ENCODE measurements around the gene BEGAIN.

Gene BEGAIN

DNA sequence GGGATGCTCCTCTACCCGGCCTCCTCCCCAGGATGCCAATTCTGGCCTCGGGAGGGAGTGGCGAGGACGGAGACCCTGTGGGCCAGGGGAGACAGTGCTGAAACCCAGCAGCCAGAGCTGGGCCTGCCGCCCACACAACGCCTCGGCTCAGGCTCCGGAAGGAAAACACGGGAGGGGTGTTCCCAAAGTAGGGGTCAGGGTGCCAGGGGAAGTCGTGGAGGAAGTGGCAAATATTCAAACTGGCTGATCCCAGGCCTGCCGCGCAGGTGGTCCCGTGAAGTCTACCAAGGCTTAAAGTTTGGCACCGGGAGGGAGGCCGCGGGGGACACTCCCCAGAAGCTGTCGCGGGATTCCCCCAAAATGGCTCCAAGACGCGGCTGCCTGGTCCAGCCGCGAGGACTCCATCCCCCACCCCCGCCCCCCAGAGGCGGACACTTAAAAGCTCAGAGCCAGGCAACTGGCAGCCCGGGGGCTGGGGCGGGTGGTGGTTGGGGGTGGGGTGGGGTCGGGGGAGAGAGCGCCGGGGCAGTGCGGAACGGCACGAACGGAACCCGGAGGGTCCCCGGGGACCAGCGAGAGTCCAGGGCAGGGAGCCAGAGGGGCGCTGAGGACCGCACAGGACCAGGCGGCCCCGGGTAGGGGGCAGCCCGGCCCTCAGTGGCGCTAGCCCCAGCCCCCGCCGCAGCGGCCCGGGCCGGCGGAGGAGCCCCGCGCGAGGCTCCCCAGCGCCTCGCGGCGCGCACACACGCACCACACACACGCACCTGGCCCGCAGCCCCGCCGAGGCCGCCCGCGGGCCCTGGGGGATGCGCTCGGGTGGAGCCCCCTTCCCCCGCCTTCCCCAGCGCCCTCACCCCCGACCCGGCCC is 20.0 kb downstream of the BEGAIN start:
- DNase-seq, result no peak

- DNase-seq, result no peak
Observed at GRCh38 chr14:100566586-100566985, 20.6 kb downstream of the BEGAIN start.

GRCh38 chr14:100566119-100566518 is 21.1 kb downstream of the BEGAIN start:
- DNase-seq, result no peak

GRCh38 chr14:100565650-100566049 is 21.6 kb downstream of the BEGAIN start:
- DNase-seq, result no peak

DNA sequence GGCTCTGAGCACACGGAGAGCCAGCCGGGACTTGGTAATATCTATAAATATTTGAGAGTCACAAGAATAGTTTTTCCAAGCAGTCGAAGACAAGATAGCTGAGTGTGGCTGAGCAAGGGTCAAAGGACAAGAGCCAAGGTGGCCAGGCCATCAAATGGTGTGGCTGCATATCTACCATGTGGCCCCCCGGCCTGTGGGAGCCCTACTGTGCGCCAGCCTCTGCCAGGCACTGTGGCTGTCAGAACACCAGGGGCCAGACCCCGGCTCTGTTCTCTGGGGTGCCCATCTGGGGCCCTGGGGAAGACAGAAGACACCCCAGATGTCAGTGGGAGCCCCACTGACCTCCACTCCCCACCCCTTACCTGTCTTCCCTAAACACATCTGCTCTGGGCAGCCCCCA is 22.7 kb downstream of the BEGAIN start:
- DNase-seq, result no peak

- DNase-seq, result no peak
Observed at GRCh38 chr14:100562751-100563150, 24.5 kb downstream of the BEGAIN start.

DNA sequence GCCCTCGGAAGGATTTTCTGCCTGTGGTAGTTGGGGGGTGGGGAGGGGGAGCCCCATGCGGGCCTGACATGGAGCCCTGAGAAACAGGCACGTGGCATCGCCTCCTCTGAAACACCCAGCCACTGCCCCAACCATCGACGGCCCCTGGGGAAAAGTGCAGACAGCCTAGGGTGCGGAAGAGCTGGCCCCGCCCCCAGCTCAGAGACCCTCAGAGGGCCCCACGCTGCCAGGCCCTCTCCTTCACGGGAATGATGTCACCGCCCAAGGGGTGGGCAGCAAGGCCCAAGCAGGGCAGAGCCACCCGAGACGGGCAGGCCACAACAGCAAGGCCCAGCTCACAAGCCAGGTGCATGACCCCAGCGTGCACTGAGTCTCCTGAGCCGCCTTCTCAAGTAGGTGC is 26.2 kb downstream of the BEGAIN start:
- no peak for DNase-seq

GRCh38 chr14:100560471-100560870 is 26.7 kb downstream of the BEGAIN start:
- no peak for DNase-seq

DNA sequence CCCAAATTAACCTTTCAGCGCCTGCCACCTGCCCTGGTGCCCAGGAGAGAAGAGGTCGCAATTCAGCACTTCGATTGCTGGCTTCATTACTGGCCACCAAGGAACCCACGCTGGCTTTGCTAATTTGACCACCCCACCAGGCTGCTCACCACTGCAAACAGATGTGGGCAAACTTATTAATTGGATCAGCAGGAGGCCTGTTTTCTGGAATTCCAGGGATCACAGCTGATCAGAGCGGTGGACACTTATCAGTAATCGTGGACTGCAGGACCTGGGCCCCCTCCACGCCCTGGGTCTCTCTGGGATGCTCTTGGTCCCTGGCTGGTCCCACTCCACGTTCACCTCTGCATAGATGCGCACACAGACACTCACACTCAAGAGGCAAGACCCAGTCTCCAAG is 27.8 kb downstream of the BEGAIN start:
- no peak for DNase-seq

DNA sequence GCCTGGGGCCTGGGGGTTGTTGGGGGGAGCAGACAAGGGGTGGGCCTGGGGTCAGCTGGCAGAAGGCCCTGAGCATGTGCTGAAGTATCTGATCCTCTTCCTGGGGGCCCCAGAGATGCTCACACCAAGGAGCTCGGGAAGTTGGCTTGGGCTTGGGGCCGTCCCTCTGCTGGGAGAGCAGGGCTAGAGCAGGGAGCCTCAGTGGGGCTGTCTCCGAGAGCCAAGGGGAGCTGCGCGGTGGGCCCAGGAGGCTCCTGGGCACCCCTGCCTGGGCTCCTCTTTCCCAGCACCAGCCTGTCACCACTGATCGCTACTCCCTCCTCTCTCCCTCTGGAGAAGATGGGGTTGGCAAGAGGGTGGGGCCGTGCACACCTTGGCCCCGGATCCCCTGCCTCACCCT is 28.3 kb downstream of the BEGAIN start:
- no peak for DNase-seq

DNA sequence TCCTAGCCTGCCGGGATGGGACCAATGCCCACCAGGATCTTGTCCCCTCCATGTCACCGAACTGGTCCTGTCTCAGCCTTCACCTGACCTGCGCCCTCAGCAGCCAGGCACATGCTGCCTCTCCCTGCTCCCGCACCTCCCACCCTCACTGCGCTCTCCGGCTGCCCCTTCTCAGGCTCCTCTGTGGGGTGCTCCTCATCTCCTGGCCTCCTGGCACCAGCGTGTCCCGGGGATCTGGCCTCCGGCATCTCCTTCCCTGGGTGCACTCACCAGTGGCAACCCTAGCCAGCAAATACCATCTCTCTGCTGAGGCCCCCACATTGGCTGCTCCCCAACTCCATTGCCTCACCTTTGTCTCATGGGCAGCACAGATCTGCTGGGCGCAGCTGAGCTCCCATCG is 29.0 kb downstream of the BEGAIN start:
- no peak for DNase-seq

GRCh38 chr14:100557658-100558057 is 29.6 kb downstream of the BEGAIN start:
- no peak for DNase-seq

- no peak for DNase-seq
Observed at GRCh38 chr14:100556936-100557505, 30.2 kb downstream of the BEGAIN start.

DNA sequence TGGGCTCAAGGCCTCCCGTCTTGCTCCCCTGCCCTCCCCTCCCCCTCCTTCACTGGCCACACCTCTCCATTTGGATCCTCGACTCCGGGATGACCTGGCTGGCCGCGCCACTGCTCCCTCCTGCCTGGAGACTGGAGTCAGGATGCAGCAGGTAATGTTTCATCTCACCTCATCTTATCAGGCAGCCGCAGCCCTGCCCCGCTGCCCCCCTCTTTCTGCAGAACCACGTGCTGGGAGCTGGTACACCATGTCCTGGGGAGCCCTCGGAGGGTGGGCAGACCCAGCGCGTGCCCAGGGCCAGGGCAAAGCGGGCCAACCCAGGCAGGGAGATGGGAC is 31.1 kb downstream of the BEGAIN start:
- DNase-seq, result no peak

DNA sequence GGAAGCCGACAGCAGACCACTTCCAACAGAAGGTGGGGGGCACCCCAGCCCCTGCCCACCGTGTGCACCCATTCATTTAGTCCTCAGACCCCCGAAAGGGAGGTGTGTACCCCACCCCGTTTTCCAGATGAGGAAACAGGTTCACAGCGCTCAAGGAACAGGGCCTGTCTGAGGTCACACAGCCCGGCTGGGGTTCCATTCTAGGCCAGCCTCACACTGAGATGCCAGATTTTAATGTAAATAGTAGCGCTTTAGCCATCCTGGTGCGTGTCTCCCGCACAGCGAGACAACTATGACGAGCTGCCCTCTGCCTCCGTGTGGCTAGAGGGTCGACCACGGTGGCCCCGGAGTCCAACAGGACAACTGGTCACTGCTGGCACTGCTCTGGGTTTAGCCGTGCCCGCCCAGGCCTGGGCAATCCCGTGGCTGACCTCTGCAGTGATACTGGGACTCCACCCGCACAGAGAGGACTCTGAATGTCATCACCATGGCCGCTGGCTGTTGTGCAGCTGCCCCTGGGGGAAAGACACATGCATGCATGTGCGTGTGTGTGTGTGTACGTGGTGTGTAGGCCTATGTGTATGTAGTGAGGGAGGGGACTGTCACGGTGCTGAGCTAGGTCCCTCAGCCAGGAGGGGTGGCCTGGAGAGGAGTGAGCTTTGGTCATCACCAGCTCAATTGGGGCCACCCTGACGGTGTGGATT is 31.6 kb downstream of the BEGAIN start:
- no peak for DNase-seq

DNA sequence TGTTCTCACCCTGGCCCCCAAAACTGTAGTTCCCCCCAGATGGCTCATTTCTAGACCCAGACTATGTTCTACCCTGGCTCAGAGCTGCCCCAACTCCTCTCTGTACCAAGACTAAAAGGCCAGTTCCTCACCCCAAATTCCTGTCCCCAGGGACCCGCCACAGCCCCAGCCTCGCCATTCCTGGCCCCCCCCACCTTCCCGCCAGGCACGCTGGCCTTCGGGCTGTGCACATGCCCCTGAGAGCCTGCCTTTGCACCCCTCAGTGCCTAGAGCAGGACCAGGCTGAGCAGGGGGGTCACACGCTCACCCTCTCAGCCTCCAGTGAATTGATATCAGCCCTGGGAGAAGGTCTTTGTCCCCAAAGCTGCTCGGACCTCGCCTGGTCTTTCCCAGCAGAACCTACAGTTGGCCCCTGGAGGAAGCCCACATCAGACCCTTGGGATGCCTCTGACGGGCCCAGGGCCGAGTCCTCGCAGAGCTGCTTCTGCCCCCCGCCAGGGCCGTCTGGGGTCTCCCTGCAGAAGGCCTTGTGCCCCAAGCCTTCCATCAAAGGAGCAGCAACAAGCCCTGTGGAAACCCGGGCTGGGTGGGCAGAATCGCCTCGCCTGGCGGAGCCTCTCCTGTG is 32.4 kb downstream of the BEGAIN start:
- DNase-seq, result no peak

GRCh38 chr14:100554082-100554677 is 33.0 kb downstream of the BEGAIN start:
- DNase-seq, result no peak

GRCh38 chr14:100553471-100553870 is 33.7 kb downstream of the BEGAIN start:
- DNase-seq, result no peak

DNA sequence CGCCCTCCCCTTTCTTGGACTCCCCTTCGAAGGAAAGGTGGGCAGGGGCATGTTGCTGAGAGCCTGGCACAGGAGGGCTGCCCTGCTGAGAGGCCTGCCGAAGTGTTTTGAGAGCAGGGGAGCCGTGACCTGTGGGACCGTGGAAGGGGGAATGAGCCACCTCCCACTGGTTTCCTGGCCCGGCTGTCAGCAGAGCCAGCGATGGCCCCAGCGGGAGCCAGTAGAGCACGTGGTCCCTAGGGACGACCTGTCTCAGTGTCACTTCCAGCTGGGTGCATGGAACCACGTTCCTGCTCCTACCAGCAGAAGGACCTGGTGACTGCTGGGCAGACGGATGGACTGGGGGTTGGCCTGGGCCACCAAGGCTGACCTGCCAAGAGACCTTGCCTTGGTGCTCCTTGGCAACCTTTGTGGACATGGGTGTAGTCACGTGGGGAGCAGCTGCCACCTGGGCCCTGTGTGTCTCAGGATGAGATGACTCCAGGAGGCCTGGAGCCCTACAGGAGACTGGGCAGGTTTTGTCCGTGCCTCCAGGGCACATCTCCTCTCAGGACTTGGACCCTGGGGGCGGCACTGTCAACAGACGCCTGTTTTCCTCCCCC is 34.6 kb downstream of the BEGAIN start:
- no peak for DNase-seq

GRCh38 chr14:100551056-100551455 is 36.2 kb downstream of the BEGAIN start:
- no peak for DNase-seq

- no peak for DNase-seq
Observed at GRCh38 chr14:100549834-100550625, 37.2 kb downstream of the BEGAIN start.

DNA sequence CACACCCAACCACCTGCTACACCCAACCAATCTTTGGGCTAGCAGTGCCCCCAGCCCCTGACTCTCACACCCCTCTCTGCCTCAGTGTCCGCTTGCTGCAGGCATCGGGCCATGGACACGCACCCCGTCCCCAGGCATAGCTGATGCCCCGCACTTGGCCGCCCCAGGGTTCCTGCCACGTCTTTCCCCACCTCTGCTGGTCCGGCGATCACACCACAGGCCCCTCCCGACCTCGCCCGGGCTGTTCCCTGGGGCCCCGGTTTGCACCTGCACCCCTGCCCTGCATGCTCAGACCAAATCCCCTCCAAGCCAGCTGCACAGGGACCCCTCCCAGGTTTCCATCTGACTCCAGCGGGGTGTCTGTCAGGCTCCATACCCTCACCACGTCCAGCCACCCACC is 38.3 kb downstream of the BEGAIN start:
- DNase-seq, result no peak

All from NCI-H2081 (cell line).